HG02852 (cell line): ENCODE measurements around the gene CD40.

Experiments
- ATAC-seq: cut with Tn5 transposase; IDR thresholded peaks from one replicate; pipeline ENCODE4 v1.9.1; 2021; ENCODE audit warnings: mild to moderate bottlenecking, moderate library complexity; ENCODE audit not compliant: unreplicated experiment

Gene CD40

DNA sequence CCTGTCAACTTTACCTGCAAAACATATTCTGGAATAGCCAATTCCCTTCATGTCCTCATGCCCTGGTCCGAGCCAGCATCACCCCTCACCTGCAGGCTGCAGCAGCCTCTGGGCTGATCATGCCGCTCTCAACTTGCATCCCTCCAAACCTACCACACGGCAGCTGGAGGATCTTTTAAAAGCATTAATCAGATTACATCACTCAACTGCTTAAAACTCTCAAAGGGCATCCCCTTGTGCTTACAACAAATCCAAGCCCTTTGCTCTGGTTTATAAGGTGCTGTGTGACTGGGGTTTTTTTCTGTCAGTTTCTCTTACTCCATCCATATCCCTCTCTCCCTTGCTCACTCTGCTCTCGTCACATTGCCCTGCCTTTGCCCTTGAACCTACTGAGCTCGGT lies 24.0 kb downstream of the CD40 start:
- ATAC-seq: no peak

DNA sequence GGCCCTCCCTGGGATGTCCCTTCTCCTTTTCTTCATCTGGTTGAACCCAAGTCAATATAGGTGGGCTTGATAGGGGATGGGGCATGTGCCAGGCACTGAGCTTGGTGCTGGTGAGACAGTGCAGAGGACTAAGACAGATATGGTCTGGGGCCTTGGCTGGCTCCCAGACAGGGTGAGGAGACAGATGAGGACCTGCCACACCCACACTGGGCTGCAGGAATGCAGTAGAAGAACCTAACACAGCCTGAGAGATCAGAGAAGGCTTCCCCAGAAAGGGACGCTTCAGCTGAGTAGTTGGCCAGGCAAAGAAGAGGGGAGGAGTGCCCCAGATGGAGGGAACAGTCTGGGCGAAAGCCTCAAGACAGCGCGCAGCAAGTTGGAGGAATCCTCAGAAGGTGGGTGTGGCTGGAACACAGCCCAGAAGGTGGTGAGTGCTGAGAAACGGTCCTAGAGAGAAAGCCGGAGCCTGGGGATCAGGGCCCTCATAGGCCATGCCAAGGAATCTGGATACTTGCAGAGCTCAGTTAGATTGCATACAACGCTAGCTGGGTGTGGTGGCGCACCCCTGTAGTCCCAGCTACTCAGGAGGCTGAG lies 26.4 kb downstream of the CD40 start:
- ATAC-seq: no peak

DNA sequence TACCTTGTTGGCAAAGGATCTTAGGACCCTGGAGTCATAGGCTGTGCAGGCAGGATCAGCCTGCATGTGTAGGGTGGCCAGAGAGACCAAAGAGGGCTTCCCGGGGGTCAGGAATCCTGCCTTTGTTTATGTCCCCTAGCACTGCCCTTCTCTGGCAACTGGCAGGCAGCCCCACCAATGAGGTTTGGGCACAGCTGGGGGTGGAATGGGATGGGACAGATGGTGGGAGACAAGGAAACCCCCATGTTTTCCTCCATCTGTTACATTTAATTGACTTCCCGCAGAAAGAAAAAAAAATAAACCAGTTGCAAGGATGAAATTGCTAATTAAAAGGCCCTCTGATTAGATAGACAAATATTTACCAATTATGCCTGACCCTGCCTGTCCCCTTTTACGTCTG lies 27.6 kb downstream of the CD40 start:
- no peak for ATAC-seq

DNA sequence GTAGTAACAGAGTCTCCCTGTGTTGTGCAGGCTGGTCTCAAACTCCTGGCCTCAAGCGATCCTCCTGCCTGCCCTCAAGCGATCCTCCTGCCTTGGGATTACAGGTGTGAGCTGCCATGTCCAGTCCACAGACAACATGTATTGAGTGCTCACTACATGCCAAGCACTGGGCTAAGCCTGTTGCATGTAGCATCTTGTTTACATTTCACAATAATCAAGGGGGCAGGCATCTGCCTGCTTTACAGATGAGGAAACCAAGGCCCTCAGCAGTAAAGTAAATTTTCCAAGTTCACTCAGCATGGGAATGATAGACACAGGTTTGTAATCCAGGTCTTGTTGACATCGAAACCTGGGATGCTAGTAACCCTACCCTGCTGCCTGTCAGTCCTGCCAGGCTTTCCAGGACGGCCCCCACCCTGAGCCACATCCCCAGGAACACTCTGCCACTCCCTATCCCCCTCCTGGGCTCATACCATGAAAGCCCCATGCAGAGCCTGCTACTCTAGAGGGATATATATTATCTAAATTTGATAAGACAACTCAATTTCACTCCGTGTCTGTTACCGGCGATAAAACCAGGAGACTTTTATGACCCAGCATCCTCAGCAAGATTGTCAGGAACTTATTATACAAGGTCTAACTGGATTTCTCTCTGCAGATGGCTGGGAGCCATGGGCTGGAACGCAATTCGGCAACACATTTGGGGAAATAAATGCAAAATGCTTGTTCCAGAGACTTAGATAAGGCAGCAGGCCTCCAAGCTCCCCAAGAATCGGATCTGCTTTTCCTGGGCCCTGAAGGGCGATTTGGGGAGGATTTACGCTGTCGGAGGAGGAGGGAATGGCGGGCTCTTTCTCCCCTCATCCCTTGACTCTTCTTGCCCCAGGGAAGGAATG lies 30.4 kb downstream of the CD40 start:
- ATAC-seq: no peak

DNA sequence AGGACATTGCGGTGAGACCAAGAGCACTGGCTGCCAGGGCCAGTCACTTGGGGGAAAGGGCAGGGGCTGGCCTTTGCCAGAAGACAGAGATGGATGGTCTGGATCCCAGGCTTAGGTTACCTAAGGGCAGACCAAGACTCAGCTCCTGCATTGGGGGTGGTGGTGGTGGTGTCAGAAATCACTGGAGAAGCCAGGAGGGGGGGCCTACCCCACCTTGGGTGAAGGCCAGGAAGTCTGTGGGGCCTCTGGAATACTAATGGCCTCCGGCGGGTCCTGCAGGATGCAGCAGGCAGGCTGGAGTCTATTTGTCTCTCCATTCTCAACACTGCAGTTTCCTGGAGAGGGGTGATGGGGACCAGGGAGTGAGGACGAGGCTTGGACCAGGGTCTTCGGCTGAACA lies 32.8 kb downstream of the CD40 start:
- no peak for ATAC-seq

DNA sequence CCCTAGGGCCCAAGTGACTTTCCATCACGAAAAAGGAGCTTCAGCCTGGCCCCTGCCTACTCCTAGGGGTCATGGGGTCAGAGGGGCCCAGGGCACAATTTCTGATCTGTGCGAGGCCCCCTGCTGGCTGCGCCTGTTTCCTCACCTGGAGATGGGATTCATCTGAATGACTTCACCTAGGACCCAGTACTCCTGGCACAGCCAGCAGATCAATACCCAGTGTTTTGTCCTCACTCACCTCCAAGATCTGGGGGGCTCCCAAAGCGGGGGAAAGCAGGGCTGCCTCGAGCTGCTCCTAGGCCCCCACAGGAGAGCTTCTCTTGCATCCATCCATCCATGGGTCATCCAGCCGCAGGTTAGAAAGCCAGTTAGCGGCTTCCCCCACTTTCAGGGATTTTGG lies 33.8 kb downstream of the CD40 start:
- no peak for ATAC-seq

DNA sequence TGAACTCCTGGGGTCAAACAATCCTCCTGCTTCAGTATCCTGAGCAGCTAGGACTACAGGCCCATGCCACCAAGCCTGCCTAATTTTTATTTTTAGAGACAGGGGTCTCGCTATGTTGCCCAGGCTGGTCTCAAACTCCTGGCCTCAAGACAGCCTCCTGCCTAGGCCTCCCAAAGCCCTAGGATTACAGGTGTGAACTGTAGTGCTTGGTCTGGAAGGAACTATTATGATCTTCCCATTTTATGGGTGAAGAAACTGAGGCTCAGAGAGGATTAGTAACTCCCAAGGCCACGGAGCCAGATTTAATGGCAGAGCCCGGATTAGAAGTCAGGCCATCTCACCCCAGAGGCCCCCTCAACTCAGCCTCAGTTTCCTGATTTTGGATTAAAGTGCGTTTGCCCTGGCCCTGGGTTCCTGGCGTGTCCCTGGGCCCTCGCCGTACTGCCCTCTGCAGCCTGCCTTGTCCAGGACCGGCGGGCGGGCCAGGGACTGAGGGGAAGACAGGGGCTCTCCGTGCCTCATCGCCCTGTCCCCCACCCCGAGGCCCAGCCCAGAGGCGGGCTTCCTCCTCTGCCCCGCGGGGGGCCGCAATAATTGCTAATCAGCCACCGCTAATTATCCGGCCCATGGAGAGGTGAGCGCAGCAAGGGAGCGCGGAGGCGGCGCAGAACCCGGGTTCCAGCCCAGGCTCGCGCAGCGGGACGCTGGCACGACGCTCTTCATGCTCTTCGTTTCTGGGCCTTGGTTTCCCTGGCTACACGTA lies 34.9 kb downstream of the CD40 start:
- ATAC-seq: no peak

DNA sequence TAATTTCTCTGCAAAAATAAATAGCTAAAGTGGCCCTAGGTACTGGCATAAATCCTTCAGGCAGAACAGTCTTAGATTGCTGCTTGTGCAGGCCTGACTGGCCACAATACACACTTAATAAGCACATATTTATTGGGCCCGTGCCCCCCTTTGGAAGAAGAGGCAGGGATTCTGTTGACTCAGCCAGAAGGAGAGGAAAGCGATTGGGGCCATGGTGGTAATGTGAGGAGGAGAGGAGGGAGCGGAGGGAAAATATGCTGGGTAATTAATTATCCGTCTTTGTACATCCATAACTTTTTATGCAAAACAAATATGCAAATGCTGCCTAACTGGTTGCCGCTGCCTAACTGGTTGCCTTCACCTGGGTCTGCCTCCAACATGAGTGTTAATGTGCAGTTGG lies 36.2 kb downstream of the CD40 start:
- ATAC-seq: no peak

DNA sequence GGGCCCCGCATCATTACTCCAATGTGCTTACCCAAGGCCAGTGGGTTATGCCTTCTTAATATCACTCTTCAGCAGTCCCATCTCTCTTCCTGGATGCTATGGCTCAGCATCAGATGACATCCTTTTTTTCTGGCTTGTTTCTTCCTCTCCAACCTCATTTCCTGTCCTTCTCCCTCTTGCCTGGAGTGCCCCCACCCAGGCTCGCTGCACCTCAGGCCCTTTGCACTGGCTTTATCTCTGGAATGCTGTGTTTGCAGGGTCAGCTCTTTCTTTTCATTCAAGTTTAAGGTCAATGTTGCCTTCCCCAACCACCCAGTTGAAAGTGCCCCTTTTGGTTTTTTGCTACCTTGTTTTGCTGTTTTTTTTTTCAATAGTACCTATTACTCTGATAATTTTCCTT lies 36.7 kb downstream of the CD40 start:
- no peak for ATAC-seq

DNA sequence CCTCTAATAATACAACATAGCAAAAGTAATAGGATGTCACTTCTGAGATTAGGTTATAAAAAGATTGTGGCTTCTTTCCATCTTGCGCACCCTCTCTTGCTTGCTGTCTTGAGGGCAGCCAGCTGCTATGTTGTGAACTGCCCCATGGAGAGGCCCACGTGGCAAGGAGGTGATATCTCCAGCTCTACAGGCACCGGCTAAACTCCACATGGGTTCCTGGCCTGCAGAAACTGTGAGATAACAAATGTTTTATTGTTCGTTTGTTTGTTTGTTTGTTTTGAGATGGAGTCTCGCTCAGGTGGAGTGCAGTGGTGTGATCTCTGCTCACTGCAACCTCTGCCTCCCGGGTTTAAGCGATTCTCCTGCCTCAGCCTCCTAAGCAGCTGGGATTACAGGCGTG lies 38.0 kb downstream of the CD40 start:
- ATAC-seq: no peak

DNA sequence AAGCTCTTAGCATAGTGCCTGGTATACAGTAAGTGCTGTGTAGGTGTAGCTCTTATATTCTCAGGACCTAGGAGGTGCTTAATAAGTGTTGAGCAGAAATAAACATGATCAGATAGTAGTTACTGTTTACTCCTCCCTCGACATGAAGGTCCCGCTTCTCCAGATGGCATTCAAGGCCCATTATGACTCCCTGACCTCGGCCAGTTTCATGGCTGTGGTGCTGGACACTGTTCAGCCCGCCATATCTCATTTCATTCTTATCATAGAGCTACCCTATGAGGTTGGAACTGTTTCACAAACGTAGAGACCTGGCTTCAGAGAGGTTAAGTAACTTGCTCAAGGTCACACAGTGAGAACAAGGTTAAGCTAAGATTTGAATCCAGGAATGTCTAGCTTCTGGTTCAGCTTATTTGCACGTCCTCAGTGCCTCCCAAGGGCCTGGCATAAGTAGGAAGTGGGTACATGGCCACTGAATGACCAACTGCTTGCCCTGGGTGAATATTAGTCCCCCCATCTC lies 39.0 kb downstream of the CD40 start:
- no peak for ATAC-seq

DNA sequence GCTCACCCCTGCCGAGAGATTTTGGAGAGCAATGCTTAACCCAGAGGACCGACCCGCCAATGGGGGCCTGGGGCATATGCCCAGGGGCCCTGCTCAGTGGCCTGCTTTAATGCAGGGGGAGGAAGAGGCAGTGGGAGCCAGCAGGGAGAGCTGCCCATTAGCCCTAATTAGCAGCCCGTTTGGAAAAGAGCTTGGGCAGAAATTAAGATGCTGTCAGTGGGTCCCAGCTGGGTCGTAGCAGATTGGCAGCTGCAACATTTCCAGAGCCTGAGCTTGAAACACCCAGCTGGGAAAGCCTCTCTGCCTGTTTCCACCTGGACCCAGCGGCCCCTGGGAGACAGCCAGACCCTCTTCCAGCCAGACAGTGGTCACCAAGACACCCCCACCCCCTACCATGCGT lies 39.5 kb downstream of the CD40 start:
- no peak for ATAC-seq

DNA sequence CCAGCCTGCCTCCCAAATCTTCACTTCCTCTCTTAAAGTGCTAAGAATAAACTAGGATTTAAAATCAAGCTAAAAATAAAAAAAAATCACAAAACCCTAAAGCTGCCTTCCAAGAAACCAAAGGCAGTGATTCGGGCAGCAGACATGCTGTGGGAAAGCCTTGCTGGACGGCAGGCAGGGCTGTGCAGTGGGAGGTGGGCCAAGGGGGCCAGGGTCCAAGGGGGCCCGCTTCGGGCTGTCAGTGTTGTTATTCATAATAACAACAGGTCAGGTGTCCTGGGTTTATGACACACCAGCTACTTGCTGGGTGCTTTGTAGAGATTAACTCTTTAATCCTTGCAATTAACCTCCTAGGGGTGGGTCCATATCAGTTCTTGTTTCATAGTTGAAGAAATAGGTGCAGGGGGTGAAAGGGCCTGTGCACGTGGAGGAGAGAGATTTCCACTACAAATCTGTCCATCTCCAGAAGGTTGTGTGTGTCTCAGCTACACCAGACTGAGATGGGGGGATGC lies 40.4 kb downstream of the CD40 start:
- no peak for ATAC-seq

DNA sequence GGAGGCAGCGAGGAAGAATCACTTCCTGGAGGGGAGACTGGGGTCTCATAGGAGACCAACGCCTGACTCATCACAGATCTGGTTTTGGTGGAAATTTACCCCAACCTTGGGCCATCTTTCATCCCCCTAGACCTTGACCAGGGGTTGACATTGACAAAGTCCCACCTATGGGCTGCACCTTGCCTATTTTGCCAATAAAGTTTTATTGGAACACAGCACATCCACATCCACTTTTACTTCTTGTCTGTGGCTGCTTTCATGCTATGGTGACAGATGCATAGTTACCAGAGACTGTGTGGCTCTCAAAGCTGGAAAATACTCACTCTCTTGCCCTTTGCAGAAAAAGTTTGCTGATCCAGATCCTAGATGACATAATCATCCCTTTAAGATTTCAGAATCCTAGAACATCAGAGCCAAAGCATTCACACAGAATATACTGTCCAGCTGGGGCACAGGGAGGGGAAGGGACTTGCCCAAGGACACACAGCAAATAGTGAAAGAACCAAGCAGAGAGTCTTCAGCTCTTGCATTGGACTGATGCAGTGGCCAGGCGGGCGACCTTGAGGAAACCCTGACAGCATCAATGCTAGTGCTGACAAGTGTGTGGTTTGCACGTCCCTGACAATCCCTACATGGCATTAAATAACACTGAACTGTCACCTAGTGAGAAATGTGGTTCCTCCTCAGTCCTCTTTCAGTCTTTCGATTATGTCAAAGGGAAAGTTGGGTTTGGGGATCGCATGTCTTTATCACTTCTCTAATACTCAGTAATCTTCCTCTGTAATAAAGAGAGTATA lies 41.2 kb downstream of the CD40 start:
- no peak for ATAC-seq

DNA sequence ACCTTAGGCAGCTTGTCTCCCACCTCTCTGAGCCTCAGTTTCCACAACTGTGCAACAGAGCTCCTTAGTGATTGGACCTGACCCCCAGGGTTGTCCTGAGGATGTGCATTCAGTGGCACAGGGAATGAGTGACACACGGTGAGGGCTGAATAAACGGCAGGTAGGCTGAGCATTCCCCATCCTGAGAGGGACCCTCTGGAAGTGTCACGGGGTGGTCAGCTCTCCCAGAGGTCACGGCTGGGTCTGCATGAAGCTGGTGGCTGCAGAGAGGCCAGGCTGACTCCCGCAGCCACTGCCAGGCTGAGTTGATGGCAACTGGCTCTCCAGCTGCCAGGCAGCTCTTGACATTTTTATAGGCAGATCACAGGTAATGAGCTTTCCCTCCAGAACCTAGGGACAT lies 42.5 kb downstream of the CD40 start:
- no peak for ATAC-seq

DNA sequence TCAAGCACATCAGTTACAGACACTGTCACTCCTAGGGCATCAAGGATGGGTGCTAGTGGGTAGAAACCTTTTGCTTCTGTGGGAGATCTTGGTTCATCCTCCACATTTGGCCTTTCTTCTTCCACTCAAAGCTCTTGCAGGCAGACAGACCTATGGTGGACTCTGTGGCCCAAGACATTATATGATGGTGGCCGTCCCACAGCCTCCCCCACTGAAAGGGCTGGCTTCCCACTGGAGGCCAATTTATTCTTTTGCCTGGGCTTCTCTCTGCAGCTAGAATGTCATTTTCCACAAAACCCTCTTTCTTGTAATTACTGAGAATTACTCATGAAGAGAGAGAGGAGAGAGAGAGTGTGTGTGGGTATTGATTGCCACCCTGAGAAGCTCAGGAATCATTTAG lies 43.8 kb downstream of the CD40 start:
- ATAC-seq: no peak

DNA sequence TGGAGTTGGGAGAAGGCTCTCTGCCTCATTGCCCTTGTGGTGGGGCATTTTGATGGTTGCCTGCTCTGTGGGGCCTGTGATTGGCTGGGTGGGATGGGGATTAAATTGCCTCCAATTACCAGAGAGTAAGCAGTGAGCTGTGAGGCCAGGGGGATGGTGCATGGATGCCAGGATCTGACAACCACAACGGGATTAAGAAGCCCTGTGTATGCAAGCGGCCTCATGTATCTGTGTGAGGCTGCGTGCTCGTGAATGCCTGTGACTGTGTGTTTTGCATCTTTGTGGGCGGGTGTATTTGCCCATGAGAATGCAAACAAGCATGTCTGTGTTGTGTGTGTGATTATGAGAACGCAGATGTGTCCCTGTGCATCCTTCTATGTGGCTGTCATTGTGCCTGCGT lies 46.1 kb downstream of the CD40 start:
- no peak for ATAC-seq

DNA sequence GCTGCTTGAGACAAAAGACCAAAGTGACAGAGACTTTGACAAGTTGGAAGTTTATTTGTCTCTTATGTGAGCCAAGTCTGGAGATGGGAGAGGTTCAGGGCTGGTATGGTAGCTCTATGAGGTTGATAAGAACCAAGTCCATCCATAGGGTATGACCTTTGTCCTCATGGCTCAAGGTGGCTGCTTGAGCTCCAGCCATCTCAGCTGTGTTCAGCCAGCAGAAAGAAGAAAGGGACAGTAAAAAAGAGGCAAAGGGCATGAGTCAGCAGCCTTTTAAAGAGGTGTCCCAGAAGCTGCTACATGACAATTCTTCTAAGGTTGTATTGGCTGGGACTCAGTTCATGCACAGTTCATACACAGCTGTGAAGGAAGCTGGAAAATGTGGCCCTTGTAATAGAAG lies 49.0 kb downstream of the CD40 start:
- no peak for ATAC-seq

DNA sequence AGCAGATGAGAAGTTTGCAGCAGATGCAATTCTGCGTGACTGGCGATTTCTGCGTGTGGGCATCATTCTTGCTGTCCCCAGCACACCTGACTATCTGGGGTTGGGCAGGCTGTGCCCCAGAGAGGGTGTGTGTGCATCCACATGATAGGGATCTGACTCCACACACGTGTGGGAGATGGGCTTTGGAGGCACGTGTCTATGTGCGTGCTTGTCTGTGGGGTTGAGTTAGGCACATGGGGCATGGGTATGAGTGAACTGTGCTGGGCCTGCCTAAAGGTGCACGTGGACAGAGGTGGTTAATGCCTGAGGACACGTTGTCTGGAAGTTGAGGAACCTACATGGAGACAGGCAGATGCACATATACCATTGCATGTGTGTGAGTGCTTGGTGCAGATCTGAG lies 50.3 kb downstream of the CD40 start:
- no peak for ATAC-seq

DNA sequence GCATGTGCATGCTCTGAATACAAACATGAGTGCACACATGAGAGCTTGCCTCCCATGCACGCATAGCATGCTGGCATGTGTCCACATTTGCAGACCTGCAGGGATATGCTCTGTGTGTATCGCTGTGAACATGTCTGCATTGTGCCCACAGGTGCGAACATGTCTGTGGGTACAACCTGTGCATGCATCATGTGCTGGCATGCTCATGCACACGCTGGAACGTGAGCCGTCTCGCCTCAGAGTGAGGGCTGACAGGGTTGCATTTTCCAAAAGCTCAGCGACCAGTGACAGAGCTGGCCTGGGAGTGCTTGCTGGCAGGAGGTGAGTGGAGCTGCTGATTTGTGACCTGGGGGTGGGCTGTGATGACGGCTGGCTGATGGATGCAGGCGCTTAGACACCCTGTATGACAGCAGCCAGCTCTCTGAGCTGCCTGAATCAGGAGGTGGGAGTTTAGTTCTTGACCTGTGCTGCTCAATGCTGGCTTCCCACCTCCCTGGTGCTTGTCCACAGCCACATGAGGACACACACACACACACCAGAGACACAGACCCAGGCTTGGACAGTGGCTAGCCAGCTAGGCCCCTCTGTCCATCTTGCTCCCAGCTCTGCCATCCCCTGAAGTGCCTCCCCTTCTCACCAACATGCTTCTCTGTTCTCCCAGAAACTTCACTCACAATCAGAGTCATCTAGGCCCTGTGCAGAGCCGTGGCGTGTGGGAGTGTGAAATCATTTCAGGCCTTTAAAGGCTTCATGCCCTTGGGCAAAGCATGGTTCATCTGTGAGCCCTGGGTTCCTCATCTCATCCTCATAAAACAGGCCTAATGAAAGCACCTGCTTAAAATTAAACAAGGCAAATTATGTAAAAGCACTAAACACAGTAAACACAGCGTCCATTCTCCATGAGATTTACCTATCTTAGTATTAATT lies 51.4 kb downstream of the CD40 start:
- no peak for ATAC-seq
